Embryonic facial prominence (tissue), 1 donor: Measurements from ENCODE around the gene ZNF692.
"Not testable (repeated sequence)": the region's sequence is repeated elsewhere in the genome, so short reads cannot be mapped to it uniquely, and the experiment has no call there.

Experiments
- DNase-seq: peaks from one replicate; pipeline ENCODE4 v3.0.0-alpha.2; 2016; ENCODE audit errors: extremely low spot score

The ZNF692 gene

GRCh38 chr1:248849152-248849551 is 9.7 kb downstream of the ZNF692 start:
- no peak for DNase-seq

- DNase-seq, result no peak
These were observed 10.3 kb downstream of the ZNF692 start for GRCh38 chr1:248848602-248849001.

- DNase-seq, result no peak
These were observed 10.8 kb downstream of the ZNF692 start for GRCh38 chr1:248847956-248848561.

GRCh38 chr1:248847181-248847955 is 11.5 kb downstream of the ZNF692 start:
- DNase-seq, result no peak

GRCh38 chr1:248844526-248844925 is 14.4 kb downstream of the ZNF692 start:
- no peak for DNase-seq

GRCh38 chr1:248843687-248844086 is 15.2 kb downstream of the ZNF692 start:
- DNase-seq, result no peak

GRCh38 chr1:248842781-248843331 is 16.0 kb downstream of the ZNF692 start:
- DNase-seq, result no peak

GRCh38 chr1:248841702-248842395 is 17.0 kb downstream of the ZNF692 start:
- no peak for DNase-seq

GRCh38 chr1:248840946-248841345 is 17.9 kb downstream of the ZNF692 start:
- DNase-seq, result no peak

- no peak for DNase-seq
These were observed 19.7 kb downstream of the ZNF692 start for GRCh38 chr1:248839168-248839555.

GRCh38 chr1:248838357-248839167 is 20.3 kb downstream of the ZNF692 start:
- DNase-seq, result peak; percentile 69

- DNase-seq, result peak; percentile 93
These were observed 21.0 kb downstream of the ZNF692 start, which contains the start of gene ZNF672 for GRCh38 chr1:248837781-248838356. ZNF672 (plus strand) TSS chr1:248838224; CDS start chr1:248847275, 9,051 bp downstream.

- no peak for DNase-seq
These were observed 21.7 kb downstream of the ZNF692 start for GRCh38 chr1:248837045-248837780.

GRCh38 chr1:248834343-248834940 is 24.4 kb downstream of the ZNF692 start:
- no peak for DNase-seq

GRCh38 chr1:248831842-248832241 is 27.0 kb downstream of the ZNF692 start:
- no peak for DNase-seq

- DNase-seq, result not testable (repeated sequence)
These were observed 28.2 kb downstream of the ZNF692 start for GRCh38 chr1:248830718-248831017.

- DNase-seq, result no peak
These were observed 30.0 kb downstream of the ZNF692 start for GRCh38 chr1:248828845-248829244.

- DNase-seq, result peak; percentile 96
These were observed 32.8 kb downstream of the ZNF692 start, which contains the start of gene SH3BP5L for GRCh38 chr1:248825909-248826760. SH3BP5L (minus strand) TSS chr1:248825915; CDS start chr1:248824935, 980 bp downstream.

- no peak for DNase-seq
These were observed 33.3 kb downstream of the ZNF692 start for GRCh38 chr1:248825573-248825908.
